Stimulated activated CD8-positive, alpha-beta memory T cell treated with anti-CD3 and anti-CD28 coated beads, Interleukin-4, amount 100 ng/mL, for 1 hour (primary cell): ENCODE results near the gene PYY.
A peak's percentile ranks its signal among the peaks of the same experiment; 100 is the strongest.
"Not testable (repeated sequence)": the region's sequence is repeated elsewhere in the genome, so short reads cannot be mapped to it uniquely, and the experiment has no call there.

ENCODE experiments used
- DNase-seq, 2 donors: peaks; one replicate each; pipeline ENCODE4 v3.0.0-alpha.2; 2020; ENCODE audit warnings: low read depth in 2 of 2, low spot score in 1 of 2

PYY gene

DNA sequence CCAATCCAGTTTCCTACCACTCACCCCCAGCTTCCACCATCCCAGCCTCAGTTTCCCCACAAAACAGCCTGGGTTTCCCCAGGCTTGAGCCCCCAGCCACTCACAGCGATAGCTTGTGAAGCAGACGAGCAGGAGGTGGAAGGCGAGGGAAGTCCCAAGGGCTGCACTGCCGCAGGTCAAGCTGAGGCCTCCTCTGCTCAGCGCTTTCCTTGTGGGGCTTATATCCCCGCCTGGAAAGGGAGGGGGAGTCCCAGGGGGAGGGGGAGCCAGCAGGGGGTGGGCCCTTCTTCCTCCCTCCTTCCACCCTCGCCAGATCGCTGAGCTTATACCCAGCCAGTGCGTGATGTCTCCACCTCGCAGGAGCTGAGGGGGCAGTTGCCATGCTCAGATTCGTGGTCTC, at the start of gene PYY:
Gene PYY (minus strand): TSS at position 195 of the 400 bp plus-strand sequence. CDS start 457 bp downstream, outside the sequence.
- no peak for DNase-seq

DNA sequence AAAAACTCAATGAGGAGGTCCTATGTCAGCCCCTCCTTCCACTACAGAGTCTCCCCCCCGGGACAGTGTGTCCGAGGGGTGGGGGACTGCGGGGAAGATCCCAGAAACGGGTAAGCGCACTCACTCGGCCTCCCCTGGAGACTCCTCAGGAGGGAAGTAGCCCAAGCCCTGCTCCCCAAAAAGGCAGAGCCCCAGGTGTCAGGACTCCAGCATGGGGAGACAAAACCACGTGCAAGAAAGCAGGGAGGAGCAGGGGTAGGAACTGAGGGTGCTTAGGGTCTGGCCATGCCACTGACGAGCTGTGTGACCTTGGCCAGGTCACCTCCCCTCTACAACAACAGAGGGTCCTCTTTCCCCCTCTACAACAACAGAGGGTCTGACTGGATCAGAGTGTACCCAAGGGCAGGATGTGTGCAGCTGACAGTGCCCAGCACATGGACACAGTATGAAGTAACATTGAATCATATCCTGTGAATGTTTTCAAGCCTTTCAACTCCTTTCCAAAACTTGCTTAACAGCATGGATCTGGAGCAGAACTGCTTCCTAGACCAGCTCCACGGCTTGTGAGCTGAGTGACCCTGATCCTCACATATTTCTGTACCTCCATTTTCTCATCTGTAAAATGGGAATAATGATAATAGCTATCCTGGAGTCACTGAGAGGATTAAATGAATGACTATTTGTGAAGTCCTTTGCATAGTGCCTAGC, 48.6 kb upstream of the PYY start:
- DNase-seq = no peak

DNA sequence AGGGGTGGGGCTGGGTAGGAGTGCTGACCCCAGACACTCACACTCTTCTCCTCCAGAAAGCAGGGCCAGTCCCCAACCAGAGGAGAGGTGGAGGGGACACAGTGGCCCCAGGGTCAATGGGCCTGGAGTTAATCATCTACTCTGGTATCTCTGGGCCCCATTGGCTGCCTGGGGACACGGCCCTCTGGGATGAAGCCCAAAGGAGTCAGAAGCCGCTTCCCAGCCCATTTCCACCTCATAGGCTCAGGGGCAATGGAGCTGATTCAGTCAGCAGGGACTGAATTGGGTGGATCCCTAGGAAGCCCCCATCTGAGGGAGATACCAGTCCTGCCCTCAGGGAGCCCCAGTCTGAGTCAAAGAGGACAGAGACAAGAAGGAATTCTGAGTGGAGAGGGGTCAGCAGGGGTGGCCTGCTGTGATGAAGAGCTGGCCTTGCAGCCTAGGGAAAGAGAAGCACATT, 47.8 kb upstream of the PYY start:
- no peak for DNase-seq

DNA sequence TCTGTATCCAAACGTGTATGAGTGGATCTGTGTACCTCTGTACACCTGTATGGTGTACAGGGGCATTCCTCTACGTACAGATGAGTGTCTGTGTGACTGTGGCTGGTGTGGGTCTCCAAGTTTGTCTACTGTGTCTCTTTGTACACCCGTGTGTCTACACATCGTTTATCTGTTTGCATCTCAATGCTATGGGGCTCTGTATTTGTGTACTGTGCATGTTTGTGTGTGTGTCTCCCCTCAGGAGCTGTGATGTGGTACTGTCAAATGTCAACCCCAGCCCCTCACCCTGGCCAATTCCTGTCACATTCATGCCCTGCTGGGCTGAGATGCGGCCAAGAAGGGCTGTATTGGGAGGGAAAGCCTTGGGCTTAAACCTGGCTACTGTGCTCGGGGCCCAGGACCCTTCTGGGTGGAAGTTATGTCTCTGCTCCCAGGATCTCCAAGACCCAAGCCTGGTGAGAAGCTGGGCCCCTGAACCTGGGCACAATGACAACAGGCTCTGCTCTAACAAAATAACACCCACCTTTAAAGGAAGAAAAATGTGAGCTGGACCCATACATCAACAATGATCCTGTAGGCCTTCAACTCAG, 47.2 kb upstream of the PYY start:
- DNase-seq = no peak

DNA sequence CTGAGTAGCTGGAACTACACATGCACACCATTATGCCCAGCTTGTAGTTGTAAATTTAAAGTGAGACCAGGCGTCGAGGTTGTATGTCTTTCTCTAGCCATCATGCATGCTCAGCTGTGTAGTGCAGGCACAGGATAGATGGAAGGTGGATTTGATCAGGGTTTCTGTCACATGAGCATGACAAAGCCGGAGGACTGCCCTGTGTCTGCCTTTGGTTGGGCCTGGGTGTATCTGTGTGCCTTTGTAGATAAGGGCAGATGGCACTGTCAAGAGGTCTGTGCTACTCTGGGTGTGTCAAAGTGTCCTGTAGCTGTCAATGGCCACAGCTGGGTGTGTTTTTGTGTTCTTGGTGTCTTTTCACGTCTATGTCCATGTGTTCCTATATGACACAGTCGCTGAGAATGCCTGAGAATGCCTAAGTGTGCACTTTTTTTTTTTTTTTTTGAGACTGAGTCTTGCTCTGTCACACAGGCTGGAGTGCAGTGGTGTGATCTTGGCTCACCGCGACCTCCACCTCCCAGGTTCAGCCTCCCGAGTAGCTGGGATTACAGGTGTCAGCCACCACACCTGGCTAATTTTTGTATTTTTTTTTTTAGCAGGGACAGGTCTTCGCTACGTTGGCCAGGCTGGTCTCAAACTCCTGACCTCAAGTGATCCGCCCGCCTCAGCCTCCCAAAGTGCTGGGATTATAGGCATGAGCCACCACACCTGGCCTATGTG, 46.6 kb upstream of the PYY start:
- DNase-seq = no peak

DNA sequence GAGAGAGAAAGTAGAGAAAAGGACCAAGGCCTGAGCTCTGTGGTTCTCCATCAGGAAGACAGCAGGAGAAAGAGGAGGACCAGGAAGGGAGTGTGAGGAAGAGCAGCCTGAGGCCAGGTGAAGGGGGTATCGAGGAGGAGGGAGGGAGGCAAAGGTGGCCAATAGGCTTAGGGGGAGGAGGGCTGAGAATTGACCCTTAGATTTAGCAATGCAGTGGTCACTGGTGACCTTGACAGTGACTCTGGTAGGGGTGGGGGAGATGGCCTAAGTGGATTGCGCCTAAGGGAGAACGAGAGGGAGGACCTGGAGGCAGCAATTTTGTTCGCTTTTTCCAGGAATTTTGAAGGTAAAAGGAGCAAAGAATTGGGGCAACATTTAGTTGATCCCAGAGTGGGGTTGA, 45.3 kb upstream of the PYY start:
- no peak for DNase-seq

DNA sequence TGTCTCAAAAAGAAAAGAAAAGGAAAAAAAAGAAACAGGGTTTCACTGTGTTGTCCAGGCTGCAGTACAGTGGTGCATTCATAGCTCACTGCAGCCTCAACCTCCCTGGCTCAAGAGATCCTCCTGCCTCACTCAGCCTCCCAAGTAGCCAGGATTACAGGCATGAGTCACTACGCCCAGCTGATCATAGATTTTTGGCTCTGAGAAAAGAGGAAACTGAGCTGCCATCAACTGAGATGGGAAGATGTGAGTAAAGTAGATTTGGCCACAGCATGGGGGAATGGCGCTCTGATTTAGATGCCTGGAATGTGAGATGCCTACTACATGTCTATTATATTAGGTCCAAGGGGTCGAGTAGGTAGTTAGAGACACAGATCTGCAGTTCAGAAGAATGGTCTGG, 44.8 kb upstream of the PYY start:
- no peak for DNase-seq

DNA sequence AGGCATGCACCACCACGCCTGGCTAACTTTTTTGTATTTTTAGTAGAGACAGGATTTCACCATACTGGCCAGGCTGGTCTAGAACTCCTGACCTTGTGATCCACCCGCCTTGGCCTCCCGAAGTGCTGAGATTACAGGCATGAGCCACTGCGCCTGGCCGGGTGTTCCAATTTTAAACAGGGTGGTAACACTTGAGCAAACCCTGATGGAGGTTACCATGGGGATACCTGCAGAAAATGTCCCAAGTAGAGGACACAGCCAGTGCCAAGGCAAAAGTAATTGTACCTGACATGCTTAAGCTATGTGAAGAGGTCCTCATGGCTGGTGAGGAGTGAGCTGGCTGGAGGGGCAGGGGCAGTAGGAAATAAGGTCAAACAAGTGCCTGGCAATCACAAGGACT, 43.4 kb upstream of the PYY start:
- DNase-seq = not testable (repeated sequence)

DNA sequence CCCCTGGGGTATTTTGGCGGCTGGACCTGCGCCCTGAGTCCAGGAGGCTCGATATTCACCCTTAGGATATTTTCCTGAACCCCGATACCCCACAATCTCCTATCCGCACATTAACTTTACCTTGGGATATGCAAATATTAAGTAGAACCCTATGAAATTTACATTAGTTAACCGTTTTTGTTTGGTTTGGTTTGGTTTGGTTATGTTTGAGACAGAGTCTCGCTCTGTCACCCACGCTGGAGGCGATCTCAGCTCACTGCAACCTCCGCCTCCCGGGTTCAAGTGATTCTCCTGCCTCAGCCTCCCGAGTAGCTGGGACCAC, 41.4 kb upstream of the PYY start:
- no peak for DNase-seq

DNA sequence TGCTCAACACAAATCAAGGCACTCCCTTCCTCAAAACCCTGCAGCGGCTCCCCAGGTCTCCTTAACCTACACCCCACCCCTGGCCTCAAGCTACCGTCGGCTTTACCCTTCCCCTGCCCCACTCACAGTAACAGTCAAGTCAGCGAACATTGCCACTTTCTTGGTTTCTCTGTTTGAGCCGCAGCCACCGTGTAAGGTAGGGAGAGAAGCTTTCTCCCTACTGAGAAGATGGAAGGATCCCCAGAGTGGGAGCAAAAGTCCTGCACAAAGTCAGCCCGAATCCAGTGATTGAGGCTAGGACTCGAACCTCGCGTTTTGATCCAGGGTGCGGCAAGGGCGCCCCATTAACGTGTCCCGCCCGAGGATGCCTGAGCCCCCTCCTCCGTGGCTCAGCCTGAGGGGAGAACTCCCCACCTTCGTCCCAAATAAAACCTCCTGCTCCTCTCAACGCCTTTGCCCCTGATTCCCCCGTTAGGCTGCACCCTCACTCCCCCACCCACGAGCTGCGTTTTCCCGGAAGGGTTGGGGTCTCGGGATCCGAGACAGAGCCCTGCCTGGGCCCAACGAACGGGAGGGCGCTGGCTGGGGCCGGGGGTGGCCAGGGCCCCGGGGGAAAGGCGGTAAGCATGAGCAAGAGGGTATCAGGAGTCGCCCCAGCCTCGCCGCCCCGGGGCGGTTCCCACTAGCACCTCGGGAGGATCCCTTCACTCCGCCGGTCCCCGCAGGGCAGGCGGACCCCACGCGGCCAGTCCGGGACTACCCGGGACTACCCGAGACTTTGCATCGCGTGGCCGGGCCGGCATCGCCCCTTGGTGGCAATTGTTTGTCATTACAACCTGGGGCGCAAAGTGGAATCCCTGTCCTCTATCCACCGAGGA, 40.8 kb upstream of the PYY start:
- DNase-seq = peak in 1 of 2 donors; percentile 46

DNA sequence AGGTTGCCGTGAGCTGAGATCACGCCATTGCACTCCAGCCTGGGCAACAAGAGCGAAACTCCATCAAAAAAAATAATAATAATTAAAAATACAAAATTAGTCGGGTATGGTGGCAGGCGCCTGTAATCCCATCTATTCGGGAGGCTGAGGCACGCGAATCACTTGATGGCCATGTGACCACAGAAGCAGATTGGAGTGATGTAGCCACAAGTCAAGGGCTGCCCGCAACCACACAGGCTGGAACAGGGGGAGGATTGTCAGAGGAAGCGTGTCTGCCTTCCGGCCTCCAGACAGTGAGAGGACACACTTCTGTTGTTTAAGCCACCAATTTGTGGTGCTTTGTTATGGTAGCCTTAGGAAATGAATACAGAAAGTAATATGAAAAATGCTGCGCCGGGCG, 38.9 kb upstream of the PYY start:
- DNase-seq = no peak

DNA sequence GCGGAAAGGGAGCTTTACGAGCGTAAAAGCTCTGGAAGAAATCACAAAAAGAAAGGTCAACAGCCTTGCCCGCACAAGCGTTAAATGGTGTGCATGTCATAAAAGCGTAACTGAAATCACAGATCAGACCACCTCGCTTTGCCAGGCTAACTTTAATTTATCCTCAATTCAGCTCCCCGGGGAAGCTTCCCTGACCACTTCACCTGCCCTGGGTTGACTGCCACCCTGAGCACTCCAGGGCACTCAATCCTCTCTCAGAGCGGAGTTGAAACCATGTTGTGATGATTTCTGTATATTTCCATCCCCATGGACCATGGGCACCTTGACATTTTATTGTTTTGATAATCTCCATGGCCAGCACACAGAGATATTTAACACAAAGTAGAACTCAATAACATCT, 34.6 kb upstream of the PYY start:
- DNase-seq = no peak

DNA sequence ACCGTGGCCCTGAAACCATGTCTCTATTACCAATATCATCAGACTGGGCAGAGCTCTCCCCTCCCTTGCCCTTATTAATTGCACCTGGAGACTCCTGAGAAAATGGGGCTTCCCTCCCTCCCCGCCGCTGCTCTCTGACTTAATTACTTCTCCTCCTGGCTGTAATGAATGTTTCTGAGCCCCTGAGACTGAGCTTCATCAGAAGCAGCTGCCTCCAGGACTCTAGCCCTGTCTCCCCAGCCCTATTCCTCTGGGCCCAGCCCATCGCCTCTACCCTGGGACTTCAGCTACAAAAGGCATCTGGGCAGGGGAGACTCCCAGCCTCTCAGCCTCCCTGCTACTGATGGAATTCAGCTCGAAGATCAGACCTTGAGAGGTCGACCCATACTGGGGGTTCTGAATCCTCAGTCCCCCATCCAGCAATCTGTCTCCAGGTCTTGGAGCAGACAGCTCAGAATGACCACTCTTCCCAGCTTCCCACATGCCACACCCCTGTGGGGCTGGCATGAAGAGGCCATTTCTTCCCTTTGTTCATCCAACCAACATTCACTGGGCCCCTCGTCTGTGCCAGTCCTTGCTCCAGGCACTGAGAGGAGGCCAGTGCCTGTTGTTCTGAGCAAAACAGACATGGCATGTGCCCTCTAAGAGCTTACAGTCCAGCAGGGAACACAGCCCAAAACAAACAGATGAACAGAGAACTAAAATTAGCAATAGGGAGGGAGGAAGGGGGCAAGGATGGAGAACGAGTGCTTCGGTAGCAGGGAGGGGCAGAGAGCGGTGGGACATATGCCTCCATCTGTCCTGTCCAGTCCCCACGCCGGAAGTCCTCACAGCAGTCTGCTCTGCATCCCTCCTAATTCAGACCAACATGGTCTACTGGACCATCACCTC, 33.6 kb upstream of the PYY start:
- DNase-seq = no peak

DNA sequence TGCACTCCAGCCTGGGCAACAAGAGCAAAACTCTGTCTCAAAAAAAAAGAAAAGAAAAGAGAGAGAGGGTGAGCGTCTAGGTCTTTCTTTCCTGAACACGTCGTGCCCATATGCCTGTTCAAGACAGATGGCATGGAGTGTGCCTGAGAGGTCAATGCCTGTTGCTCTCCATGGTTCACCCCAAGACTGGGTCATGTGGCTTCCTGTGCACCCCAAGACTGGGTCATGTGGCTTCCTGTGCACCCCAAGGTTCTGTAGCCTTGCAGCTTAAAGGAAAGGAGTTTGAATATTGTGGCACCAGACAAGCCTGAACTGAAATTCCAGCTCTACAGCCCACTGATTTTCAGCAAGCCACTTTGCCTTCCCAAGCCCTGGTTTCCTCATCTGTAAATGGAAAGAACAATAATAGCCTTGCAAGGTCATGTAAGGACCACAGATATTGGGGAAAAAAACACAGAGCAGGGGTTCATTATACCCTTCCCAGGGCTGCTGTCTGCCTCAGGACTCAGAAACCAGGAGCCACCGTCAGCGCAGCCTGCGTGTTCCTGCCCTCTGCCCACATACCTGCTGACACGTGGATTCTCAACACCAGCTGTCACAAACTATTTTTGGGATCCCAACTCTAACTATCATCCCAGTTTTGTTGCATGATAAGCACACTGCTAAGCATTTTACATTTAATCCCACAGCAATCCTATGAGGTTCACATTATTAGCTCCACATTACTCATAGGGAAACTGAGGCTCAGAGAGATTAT, 32.7 kb upstream of the PYY start:
- DNase-seq = no peak

DNA sequence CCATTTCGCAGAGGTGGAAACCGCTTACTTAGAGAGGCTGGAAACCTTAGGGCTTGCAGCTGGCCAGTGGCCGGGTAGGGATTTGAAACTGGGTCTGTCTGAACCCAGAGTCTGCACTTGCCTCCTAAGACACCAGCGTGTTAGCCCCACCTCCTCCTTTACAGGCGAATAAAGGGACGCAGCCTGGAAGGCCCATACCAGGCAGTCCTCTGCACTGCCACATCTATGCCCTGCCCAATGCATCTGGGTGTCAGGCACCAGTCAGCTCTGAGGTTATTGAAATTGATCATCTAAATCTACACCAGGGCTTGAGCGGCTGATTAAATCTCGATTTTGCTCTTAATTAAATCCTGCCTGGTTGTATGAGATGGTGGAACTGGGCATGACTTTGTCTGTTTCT, 30.8 kb upstream of the PYY start:
- DNase-seq = no peak

DNA sequence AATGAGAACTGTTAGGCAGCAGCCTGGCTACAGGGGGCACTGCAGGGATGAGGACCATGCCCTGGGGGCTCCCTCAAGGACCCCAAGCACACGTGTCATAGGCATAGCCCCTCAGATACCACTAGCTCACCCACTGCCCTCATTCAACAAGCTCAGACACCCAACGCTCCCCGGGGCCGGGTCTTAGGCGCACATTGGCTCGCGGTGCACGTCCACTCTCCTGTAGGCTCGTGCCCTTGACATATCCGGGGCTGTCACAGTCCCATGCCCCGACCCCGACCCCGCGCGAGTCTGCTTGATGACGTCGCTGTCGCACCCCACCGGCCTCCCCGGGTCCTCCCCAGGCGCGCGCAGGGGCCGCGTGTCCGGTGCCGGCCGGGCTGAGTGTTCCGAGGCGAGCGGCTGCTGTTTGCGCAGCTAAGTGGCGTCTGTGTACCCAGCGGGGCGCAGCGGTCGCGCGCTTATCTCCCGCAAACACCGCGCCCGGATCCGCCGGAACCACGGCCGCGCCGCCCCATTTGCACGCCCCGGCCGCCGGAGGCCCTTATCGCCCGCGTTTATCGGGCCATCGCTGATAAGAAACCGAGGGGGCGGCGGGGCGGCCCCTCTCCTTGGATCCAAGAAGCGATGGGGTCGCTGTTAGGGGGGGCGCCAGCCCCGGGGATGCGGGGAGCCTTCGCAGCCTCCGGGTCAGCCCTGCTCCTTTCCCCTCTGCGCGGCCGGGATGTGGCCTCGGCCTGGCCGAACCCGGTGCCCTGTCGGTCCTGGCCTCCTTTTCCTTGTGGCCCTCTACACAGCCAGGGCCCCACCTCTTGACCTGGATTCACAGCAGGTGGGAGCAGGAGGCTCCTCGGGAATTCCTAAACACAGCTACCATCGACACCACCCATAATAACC, 30.0 kb upstream of the PYY start:
- DNase-seq = no peak

DNA sequence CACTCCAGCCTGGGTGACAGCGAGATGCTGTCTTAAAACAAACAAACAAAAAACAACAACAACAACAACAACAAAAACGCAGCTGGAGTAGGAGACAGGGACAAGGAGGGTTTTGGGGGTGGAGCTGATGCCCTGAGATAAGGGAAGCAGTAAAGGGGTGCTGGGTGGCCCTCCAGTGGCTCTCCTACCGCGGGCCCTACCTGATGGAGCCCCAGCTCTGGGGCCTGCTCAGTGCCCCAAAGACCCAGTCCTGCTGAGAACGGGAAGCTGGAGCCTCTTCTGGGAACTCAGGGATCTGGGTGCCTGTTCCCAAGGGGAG, 29.4 kb upstream of the PYY start:
- no peak for DNase-seq

DNA sequence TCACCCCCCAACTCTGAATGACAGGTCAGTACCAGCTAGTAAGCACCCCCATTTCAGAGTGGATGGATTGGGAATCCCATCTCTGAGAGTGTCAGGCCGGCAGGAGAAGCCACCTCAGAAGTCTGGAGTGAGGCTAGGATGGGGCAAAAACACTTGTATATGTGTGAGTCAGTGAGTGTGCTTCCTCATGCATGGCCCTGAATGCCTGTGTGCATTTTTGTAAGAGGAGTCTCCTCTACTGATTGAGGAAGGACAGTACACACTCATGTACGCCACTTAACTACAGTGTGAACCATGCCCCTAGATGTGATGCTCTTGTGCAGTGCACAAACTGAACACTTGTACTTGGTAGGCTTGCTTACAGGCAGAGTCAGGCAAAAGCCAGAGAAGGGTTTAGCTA, 28.4 kb upstream of the PYY start:
- DNase-seq = no peak

DNA sequence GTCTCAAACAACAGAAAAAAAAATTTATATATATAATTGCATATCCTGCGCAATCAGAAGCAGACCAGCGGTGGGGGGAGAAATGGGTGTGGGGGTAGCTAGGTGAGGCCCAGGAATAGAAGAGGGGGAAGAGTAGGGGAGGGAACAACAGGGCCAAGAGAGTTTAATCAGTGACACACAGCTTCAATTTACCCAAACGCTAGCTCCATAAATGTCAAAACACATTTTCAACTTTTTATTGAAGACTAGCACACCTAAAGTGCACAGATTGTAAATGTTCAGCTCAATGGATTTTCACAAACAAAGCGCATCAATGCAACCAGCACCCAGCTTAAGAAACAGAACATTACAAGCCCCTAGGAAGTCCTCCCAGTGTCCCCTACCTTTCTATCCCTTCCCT, 25.9 kb upstream of the PYY start:
- no peak for DNase-seq
